Measurements from ENCODE around the gene NSA2.

GRCh38 chr5:74766418-74766848, 616 bp upstream of the NSA2 start:
- TF ChIP-seq POLR2A (IDR thresholded peaks at IDR 0.05; ENCODE audit: low read length) (no peak), GATA1 (IDR thresholded peaks at IDR 0.05; ENCODE audit: low read depth, low read length) (no peak)

Data from erythroblast (primary cell).